ES-I3 (cell line): Measurements from ENCODE around the gene INPP5D.
A peak's percentile ranks its signal among the peaks of the same experiment; 100 is the strongest.

ENCODE experiments used
- H3K36me3 ChIP-seq: 2 replicates; pipeline ENCODE4 v1.6.1; 2013; ENCODE audit warnings: mild to moderate bottlenecking, low read length, control low read depth, moderate library complexity; ENCODE audit not compliant: insufficient read depth
- H3K4me1 ChIP-seq: 2 replicates; pipeline ENCODE4 v1.6.1; 2013; ENCODE audit warnings: mild to moderate bottlenecking, control low read depth, low read length; ENCODE audit not compliant: insufficient read depth
- H3K9ac ChIP-seq: 2 replicates; pipeline ENCODE4 v1.6.1; 2013; ENCODE audit warnings: low read depth, mild to moderate bottlenecking, low read length, moderate library complexity
- H3K9me3 ChIP-seq: 2 replicates; pipeline ENCODE4 v1.6.1; 2013; ENCODE audit warnings: mild to moderate bottlenecking, low read length, moderate library complexity; ENCODE audit not compliant: control insufficient read depth, insufficient read depth

Gene INPP5D

GRCh38 chr2:233125455-233126065 lies 65.4 kb downstream of the INPP5D start:
- H3K36me3 ChIP-seq: no peaks in the 10 kb centered on the region
- H3K9me3 ChIP-seq: no peaks in the 10 kb centered on the region
- peaks cover 2% of the 10 kb centered on the region; the same call in 1 of the 2 replicates for H3K4me1 ChIP-seq
- no peak overlapping the region for H3K9ac ChIP-seq

- H3K9me3 ChIP-seq: no peaks in the 10 kb centered on the region
- H3K4me1 ChIP-seq: peaks cover 2% of the 10 kb centered on the region; the same call in 1 of the 2 replicates
- no peak overlapping the region for H3K9ac ChIP-seq
- no peaks in the 10 kb centered on the region for H3K36me3 ChIP-seq
These were observed 69.3 kb downstream of the INPP5D start for GRCh38 chr2:233129351-233129978.

GRCh38 chr2:233130024-233130423 lies 69.9 kb downstream of the INPP5D start:
- Histone ChIP-seq H3K9me3 (no peaks in the 10 kb centered on the region), H3K9ac (no peak overlapping the region), H3K4me1 (peaks cover 2% of the 10 kb centered on the region; the same call in 1 of the 2 replicates), H3K36me3 (no peaks in the 10 kb centered on the region)

GRCh38 chr2:233130481-233131020 lies 70.4 kb downstream of the INPP5D start:
- Histone ChIP-seq H3K9me3 (0 out of 2 replicates have a peak, but pooled peaks cover under 1% of the 10 kb centered on the region), H3K4me1 (peaks cover 2% of the 10 kb centered on the region; the same call in 1 of the 2 replicates), H3K36me3 (no peaks in the 10 kb centered on the region), H3K9ac (no peak overlapping the region)

GRCh38 chr2:233131936-233132720 lies 72.0 kb downstream of the INPP5D start:
- H3K4me1 ChIP-seq: peaks cover 2% of the 10 kb centered on the region; the same call in 1 of the 2 replicates
- no peak overlapping the region for H3K9ac ChIP-seq
- H3K9me3 ChIP-seq: peaks cover 4% of the 10 kb centered on the region; the same call in 1 of the 2 replicates
- no peaks in the 10 kb centered on the region for H3K36me3 ChIP-seq

- H3K9ac ChIP-seq: no peak overlapping the region
- H3K4me1 ChIP-seq: peaks cover 2% of the 10 kb centered on the region; the same call in 1 of the 2 replicates
- peaks cover 4% of the 10 kb centered on the region; the same call in 1 of the 2 replicates for H3K9me3 ChIP-seq
- H3K36me3 ChIP-seq: no peaks in the 10 kb centered on the region
These were observed 73.1 kb downstream of the INPP5D start for GRCh38 chr2:233133239-233133638.

GRCh38 chr2:233135421-233135820 lies 75.3 kb downstream of the INPP5D start:
- H3K9me3 ChIP-seq: peaks cover 4% of the 10 kb centered on the region; the same call in 1 of the 2 replicates
- peaks cover 9% of the 10 kb centered on the region for H3K4me1 ChIP-seq
- no peak overlapping the region for H3K9ac ChIP-seq
- H3K36me3 ChIP-seq: no peaks in the 10 kb centered on the region

GRCh38 chr2:233137040-233137439 lies 76.9 kb downstream of the INPP5D start:
- H3K9me3 ChIP-seq: peaks cover 4% of the 10 kb centered on the region; the same call in 1 of the 2 replicates
- H3K4me1 ChIP-seq: peaks cover 24% of the 10 kb centered on the region
- H3K9ac ChIP-seq: no peak overlapping the region
- H3K36me3 ChIP-seq: no peaks in the 10 kb centered on the region

GRCh38 chr2:233140077-233140585 lies 80.0 kb downstream of the INPP5D start:
- Histone ChIP-seq H3K4me1 (peaks cover 33% of the 10 kb centered on the region), H3K9me3 (peaks cover 4% of the 10 kb centered on the region; the same call in 1 of the 2 replicates), H3K36me3 (no peaks in the 10 kb centered on the region), H3K9ac (peak overlapping the region; percentile 16)

GRCh38 chr2:233140978-233141377 lies 80.8 kb downstream of the INPP5D start:
- H3K36me3 ChIP-seq: no peaks in the 10 kb centered on the region
- H3K4me1 ChIP-seq: peaks cover 33% of the 10 kb centered on the region
- no peak overlapping the region for H3K9ac ChIP-seq
- H3K9me3 ChIP-seq: no peaks in the 10 kb centered on the region; the same call in 1 of the 2 replicates

GRCh38 chr2:233141901-233142300 lies 81.8 kb downstream of the INPP5D start:
- no peak overlapping the region for H3K9ac ChIP-seq
- peaks cover 33% of the 10 kb centered on the region for H3K4me1 ChIP-seq
- H3K36me3 ChIP-seq: no peaks in the 10 kb centered on the region
- H3K9me3 ChIP-seq: no peaks in the 10 kb centered on the region

GRCh38 chr2:233142355-233142897 lies 82.3 kb downstream of the INPP5D start:
- H3K36me3 ChIP-seq: no peaks in the 10 kb centered on the region
- H3K4me1 ChIP-seq: peaks cover 33% of the 10 kb centered on the region
- H3K9ac ChIP-seq: no peak overlapping the region

GRCh38 chr2:233143700-233144331 lies 83.7 kb downstream of the INPP5D start:
- peaks cover 33% of the 10 kb centered on the region for H3K4me1 ChIP-seq
- no peaks in the 10 kb centered on the region for H3K9me3 ChIP-seq
- no peak overlapping the region for H3K9ac ChIP-seq
- H3K36me3 ChIP-seq: no peaks in the 10 kb centered on the region

More at GRCh38 chr2:233142355-233142897, 82.3 kb downstream of the INPP5D start:
- no peaks in the 10 kb centered on the region for H3K9me3 ChIP-seq
